Measurements from ENCODE around the gene ABCC6.

Gene ABCC6

DNA sequence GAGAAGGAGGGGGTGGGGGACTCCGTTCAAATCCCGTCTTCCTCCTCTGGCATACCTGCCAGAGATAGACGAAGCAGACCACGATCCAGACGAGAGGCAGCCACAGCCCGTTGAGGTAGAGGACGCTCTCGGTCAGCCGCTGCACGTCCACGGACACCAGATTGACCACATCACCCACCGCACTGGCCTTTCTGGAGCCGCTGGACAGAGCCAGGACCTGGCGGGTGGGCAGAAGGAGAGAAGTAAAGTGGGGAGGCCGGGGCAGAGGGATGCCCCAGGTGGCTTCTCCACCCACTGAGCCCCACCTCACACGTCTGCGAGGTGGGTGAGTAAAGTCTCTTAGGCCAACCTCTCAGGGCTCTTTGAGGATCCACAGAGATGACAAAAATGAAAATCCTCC, 25.3 kb downstream of the ABCC6 start:
- H3K36me3 ChIP-seq (ENCODE audit: insufficient read depth, low read length) = no peaks in the 10 kb centered on the region
- H3K9ac ChIP-seq (ENCODE audit: low read depth, low read length) = no peak overlapping the region
- ATAC-seq (ENCODE audit: insufficient read depth, low read depth) (no peak), DNase-seq (no peak)
- H2AFZ ChIP-seq (ENCODE audit: low read depth, low read length) = no peak overlapping the region
- H3K27ac ChIP-seq (ENCODE audit: low read length) = no peak overlapping the region
- H3K4me3 ChIP-seq (ENCODE audit: low read depth in 1 of 2, low read length in 2 of 2) = no peak overlapping the region
- TF ChIP-seq EZH2 (IDR thresholded peaks at IDR 0.05; ENCODE audit: borderline replicate concordance, low read depth, low read length, severe bottlenecking) = no peak
- TF ChIP-seq CTCF (IDR thresholded peaks at IDR 0.05; ENCODE audit: borderline replicate concordance, extremely low read depth, low read length, poor library complexity, severe bottlenecking) = no peak
- no peaks in the 10 kb centered on the region for H3K27me3 ChIP-seq (ENCODE audit: insufficient read depth, low read length, poor library complexity)
- no peaks in the 10 kb centered on the region for H3K79me2 ChIP-seq (ENCODE audit: insufficient read depth, low read length)
- no peak overlapping the region for H3K4me2 ChIP-seq (ENCODE audit: insufficient read depth, low read length)
- H4K20me1 ChIP-seq (ENCODE audit: insufficient read depth, low read length) = no peaks in the 10 kb centered on the region
- H3K9me3 ChIP-seq (ENCODE audit: insufficient read depth, low read length, severe bottlenecking) = no peaks in the 10 kb centered on the region
- H3K4me1 ChIP-seq (ENCODE audit: insufficient read depth, low read length) = peaks cover 16% of the 10 kb centered on the region

DNA sequence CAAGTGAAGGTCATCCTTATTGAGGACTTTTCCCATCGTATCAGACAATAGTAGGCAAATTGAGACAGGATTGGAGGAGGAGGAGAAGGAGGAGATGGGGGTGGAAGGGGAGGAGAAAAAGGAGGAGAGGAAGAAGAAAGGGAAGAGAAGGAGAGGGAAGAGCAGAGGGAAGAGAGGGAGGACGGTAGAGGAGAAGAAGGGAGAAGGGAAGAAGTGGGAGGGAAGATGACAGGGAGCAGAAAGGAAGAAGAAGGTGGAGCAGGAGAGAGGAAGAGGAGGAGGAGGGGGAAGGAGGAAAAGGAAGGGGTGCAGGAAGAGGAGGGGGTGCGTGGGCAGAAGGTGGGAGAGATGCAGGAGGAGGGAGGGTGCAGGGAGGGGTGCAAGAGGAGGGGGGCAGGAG, 26.0 kb downstream of the ABCC6 start:
- H3K36me3 ChIP-seq (ENCODE audit: insufficient read depth, low read length) = no peaks in the 10 kb centered on the region
- no peak overlapping the region for H3K4me2 ChIP-seq (ENCODE audit: insufficient read depth, low read length)
- H4K20me1 ChIP-seq (ENCODE audit: insufficient read depth, low read length) = no peaks in the 10 kb centered on the region
- no peaks in the 10 kb centered on the region for H3K79me2 ChIP-seq (ENCODE audit: insufficient read depth, low read length)
- no peak overlapping the region for H3K4me3 ChIP-seq (ENCODE audit: low read depth in 1 of 2, low read length in 2 of 2)
- H3K27me3 ChIP-seq (ENCODE audit: insufficient read depth, low read length, poor library complexity) = no peaks in the 10 kb centered on the region
- ATAC-seq (ENCODE audit: insufficient read depth, low read depth) = no peak
- H3K4me1 ChIP-seq (ENCODE audit: insufficient read depth, low read length) = peaks cover 10% of the 10 kb centered on the region
- H3K9me3 ChIP-seq (ENCODE audit: insufficient read depth, low read length, severe bottlenecking) = no peaks in the 10 kb centered on the region
- H3K9ac ChIP-seq (ENCODE audit: low read depth, low read length) = no peak overlapping the region
- no peak for TF ChIP-seq CTCF (IDR thresholded peaks at IDR 0.05; ENCODE audit: borderline replicate concordance, extremely low read depth, low read length, poor library complexity, severe bottlenecking)
- no peak for TF ChIP-seq EZH2 (IDR thresholded peaks at IDR 0.05; ENCODE audit: borderline replicate concordance, low read depth, low read length, severe bottlenecking)
- H2AFZ ChIP-seq (ENCODE audit: low read depth, low read length) = no peak overlapping the region
- no peak overlapping the region for H3K27ac ChIP-seq (ENCODE audit: low read length)
- DNase-seq = no peak

- Histone ChIP-seq H3K36me3 (ENCODE audit: insufficient read depth, low read length) (no peaks in the 10 kb centered on the region), H3K79me2 (ENCODE audit: insufficient read depth, low read length) (no peaks in the 10 kb centered on the region), H3K9ac (ENCODE audit: low read depth, low read length) (no peak overlapping the region), H3K4me3 (ENCODE audit: low read depth in 1 of 2, low read length in 2 of 2) (no peak overlapping the region), H3K9me3 (ENCODE audit: insufficient read depth, low read length, severe bottlenecking) (no peaks in the 10 kb centered on the region), H3K4me1 (ENCODE audit: insufficient read depth, low read length) (peaks cover under 1% of the 10 kb centered on the region; the same call in 1 of the 2 replicates), H3K4me2 (ENCODE audit: insufficient read depth, low read length) (no peak overlapping the region), H3K27me3 (ENCODE audit: insufficient read depth, low read length, poor library complexity) (peaks cover 5% of the 10 kb centered on the region), H3K27ac (ENCODE audit: low read length) (no peak overlapping the region), H2AFZ (ENCODE audit: low read depth, low read length) (no peak overlapping the region), H4K20me1 (ENCODE audit: insufficient read depth, low read length) (no peaks in the 10 kb centered on the region)
- ATAC-seq (ENCODE audit: insufficient read depth, low read depth) (no peak), DNase-seq (no peak)
- TF ChIP-seq CTCF (IDR thresholded peaks at IDR 0.05; ENCODE audit: borderline replicate concordance, extremely low read depth, low read length, poor library complexity, severe bottlenecking) (no peak), EZH2 (IDR thresholded peaks at IDR 0.05; ENCODE audit: borderline replicate concordance, low read depth, low read length, severe bottlenecking) (no peak)
Observed at GRCh38 chr16:16196099-16196498, 27.2 kb downstream of the ABCC6 start.
